Stimulated activated CD4-positive, alpha-beta T cell treated with anti-CD3 and anti-CD28 coated beads, Interleukin-4, amount 100 ng/mL, for 1 hour (primary cell): ENCODE results near the gene FOS.

ENCODE experiments used
- DNase-seq: peaks from one replicate; pipeline ENCODE4 v3.0.0-alpha.2; 2020

The FOS gene

GRCh38 chr14:75322746-75323145 is 44.1 kb downstream of the FOS start:
- DNase-seq, result no peak

- DNase-seq, result no peak
These were observed 44.9 kb downstream of the FOS start for GRCh38 chr14:75323571-75323970.

GRCh38 chr14:75328558-75329155 is 50.0 kb downstream of the FOS start:
- DNase-seq, result no peak

- no peak for DNase-seq
These were observed 50.7 kb downstream of the FOS start for GRCh38 chr14:75329369-75329768.

GRCh38 chr14:75331471-75331870 is 52.8 kb downstream of the FOS start:
- DNase-seq, result no peak
